Activated CD4-positive, alpha-beta T cell treated with anti-CD3 and anti-CD28 coated beads, Interleukin-2, amount 50 U/mL, for 48 hours (primary cell): Measurements from ENCODE around the gene ZNRF2.
"Not testable (repeated sequence)": the region's sequence is repeated elsewhere in the genome, so short reads cannot be mapped to it uniquely, and the experiment has no call there.

ENCODE experiments used
- DNase-seq, 2 experiments: peaks; one replicate each; pipeline ENCODE4 v3.0.0-alpha.2; 2020

Gene ZNRF2

DNA sequence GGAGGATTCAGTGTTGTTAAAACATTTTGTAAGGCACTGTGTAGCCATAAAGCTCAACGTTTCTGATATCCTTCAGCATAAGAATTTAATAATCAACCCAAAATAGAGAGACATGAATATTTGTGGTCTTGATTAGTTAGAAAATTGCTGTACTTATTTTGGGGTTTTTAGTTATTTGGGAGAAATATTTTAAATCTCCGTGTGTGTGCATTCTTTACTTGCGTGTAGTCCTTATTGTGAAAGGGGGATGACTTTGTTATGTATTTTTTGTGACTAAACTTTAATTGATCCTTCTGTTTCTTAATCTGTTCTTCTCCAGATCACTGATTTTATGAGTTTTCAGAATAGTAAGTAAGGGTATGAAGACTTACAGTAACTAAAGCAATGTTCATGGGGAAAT lies 81.2 kb downstream of the ZNRF2 start:
- no peak for DNase-seq

- no peak for DNase-seq
Measured at GRCh38 chr7:30366606-30367005, 82.2 kb downstream of the ZNRF2 start.

DNA sequence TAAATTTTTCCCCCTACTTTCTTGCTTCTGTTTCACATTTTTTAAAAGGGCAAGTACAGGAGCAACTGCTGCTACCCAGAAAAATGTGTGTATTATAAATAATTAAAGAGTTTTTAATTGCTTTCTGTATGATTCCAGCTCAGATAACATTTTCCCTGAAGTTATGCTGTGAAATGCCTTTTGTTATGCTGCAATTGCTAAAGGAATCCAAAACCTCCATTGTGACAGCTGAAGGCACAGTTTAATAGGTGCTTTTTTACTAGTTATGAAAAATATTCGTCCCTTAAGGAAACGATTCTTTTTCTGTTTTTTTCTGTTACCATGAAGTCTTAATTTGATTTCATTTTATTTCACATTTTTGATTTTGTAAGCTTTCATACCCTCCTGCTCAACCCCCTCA lies 83.2 kb downstream of the ZNRF2 start:
- no peak for DNase-seq

DNA sequence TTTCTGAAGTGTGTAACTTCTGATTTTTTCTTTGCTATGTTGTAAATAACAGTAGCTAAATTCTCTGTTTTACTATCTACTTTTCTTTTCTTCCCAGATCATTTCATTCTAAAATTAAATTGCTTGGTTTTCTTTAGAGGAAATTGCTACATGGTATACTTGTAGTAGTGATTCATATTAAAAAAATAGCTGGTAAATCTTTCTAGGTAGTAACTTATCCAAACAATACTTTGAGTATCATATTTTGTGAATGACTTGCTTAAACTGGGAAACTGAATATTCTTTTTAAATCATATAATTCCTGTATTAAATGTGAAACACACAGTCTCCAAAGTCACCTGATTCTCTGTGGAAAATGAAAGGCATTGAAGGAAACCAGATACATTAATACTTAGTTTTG lies 85.5 kb downstream of the ZNRF2 start:
- no peak for DNase-seq

- no peak for DNase-seq
Measured at GRCh38 chr7:30371321-30371720, 86.9 kb downstream of the ZNRF2 start.

DNA sequence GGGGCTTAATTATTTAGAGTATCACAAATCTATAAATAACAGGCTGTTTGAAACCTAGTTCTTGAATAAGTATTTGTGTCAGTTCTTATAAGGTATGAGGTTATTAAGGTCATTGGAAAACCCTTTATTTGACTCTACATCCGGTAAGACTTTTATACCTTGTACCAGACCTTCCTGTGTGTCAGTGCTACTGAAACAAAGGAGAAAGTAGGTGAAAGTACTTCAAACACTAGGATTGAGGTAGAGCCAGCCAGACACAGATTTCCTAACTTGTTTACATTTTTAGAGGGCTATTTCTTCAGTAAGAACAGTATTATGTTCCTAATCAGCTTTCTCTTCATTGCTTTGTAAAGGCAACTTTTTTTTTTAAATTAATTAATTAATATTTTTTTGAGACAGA lies 93.9 kb downstream of the ZNRF2 start:
- DNase-seq: no peak

GRCh38 chr7:30379131-30379530 lies 94.7 kb downstream of the ZNRF2 start:
- no peak for DNase-seq

DNA sequence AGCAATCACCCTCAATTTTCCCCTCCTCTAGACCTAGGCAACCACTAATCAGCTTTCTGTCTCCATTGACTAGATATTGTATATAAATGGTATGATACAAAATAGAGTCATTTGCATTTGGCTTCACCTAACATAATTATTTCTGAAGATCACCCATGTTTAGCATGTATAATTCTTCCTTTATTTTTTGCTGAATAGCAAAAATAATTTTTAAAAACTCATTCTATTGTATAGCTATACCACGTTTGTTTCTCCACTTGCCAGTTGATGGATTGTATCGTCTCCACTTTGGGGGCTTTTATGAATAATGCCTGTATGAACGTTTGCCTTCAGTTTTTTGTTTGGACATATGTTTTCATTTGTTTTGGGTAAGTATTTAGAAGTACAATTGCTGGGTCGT lies 95.3 kb downstream of the ZNRF2 start:
- no peak for DNase-seq

GRCh38 chr7:30380294-30380693 lies 95.9 kb downstream of the ZNRF2 start:
- DNase-seq: no peak

DNA sequence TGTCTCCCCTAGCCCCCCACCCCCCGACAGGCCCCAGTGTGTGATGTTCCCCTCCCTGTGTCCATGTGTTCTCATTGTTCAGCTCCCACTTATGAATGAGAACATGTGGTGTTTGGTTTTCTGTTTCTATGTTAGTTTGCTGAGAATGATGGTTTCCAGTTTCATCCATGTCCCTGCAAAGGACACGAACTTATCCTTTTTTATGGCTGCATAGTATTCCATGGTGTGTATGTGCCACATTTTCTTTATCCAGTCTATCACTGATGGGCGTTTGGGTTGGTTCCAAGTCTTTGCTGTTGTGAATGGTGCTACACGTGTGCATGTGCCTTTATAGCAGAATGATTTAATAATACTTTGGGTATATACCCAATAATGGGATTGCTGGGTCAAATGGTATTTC lies 96.4 kb downstream of the ZNRF2 start:
- not testable (repeated sequence) for DNase-seq

DNA sequence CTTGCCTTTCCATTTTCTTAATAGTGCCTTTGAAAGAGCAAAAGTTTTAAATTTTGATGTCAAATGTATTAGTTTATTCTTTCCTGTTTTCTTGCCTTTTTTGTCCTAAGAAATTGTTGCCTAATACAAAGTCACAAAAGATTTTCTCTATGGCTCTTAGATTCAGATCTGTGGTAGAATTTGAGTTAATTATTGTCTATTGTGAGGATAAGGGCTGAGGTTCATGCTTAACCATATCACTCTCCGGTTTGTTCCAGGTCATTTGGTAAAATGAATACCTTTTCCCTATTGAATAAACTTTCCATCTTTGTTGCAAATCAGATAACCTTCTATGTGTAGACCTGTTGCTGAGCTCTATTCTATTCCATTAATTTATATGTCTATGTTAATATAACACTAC lies 98.2 kb downstream of the ZNRF2 start:
- DNase-seq: no peak

GRCh38 chr7:30389791-30390190 lies 105.4 kb downstream of the ZNRF2 start:
- no peak for DNase-seq

DNA sequence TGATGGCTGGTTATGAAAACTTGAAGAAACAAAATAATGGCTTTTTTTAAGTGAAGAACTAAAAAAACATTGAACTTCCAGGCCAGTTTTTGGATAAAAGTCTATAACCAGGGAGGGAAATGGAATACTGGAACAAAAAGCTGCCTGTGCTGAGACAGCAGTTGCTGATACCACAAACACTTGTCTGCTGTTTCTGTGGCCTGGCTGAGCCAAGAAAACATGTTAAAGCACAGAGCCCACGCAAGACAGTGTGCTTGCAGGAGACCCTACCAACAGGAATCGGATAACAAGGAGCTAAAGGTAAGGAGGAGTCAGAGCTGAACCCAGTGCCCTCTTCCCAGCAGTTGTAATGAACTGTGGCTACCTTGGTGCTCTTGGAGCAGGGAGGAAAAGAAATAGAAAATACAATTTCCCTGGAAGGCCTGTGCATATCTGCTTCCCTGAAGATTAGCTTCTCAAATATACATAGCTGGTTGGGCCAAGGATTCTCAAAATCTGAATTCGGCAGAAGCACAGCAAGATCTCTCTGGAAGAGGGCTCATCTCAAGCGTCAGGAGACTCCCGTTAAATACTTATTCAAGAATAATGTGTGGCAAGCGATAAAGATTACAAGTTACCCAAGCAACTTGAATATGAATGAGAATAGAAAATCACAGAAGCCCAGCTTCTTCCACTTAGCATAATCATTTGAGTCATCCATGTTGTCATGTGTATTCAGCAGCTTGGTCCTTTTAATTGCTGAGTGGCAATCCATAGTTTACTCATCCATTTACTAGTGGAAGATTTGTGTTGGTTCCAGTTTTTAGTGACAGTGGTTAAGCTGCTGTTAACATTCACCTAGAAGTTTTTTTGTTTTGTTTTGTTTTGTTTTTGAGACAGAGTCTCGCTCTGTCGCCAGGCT lies 106.6 kb downstream of the ZNRF2 start:
- DNase-seq: no peak

DNA sequence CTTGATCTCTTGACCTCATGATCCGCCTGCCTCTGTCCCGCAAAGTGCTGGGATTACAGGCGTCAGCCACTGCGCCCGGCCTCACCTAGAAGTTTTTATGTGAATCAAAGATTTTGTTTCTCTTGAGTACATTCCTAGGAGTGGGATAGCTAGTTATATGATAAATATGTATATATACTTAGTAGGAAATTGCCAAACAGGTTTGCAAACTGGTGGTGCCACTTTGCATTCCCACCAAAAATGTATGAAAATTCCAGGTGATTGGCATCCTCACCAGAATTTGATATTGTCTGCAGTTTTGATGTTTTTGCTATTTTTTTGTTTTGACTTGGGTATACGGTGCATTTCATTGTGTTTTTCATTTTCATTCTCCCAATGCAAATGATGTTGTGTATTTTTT lies 107.4 kb downstream of the ZNRF2 start:
- DNase-seq: no peak

GRCh38 chr7:30395676-30396075 lies 111.3 kb downstream of the ZNRF2 start:
- DNase-seq: no peak

- no peak for DNase-seq
Measured at GRCh38 chr7:30396389-30396788, 112.0 kb downstream of the ZNRF2 start.

GRCh38 chr7:30403477-30403876 lies 119.1 kb downstream of the ZNRF2 start:
- DNase-seq: no peak

- DNase-seq: no peak
Measured at GRCh38 chr7:30405179-30405578, 120.8 kb downstream of the ZNRF2 start.

DNA sequence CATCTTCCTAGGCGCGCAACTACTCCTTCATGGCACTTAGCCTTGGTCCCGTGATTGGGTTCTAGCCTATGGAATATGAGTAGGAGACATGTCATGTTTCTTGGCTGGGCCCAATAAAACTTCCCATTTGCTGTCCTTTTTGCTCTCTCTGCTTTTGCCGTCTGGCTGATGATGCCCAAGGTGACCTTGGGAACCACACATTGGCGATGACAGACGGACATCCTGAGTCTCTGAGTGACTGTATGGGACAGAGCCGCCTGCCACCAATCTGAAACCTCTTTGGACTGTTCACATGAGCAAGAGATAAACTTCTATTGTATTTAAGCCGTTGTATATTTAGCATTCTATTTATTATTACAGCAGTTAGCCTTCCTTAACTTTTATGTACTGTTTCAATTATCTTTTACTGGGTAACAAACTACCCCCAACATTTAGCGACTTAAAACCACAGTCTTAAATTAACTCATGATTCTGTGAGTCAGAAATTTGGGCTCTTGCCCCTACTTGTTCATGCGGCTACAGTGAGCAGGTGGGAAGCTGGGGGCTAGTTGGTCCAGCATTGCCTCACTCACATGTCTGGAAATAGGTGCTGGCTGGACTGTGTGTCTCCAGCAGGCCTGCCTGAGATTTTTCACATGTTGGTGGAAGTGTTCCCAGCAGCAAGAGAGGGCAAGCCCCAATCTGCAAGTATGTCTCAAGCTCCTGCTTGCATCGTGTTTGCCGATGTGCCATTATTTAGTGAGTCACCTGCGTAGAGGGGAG lies 122.4 kb downstream of the ZNRF2 start:
- no peak for DNase-seq

DNA sequence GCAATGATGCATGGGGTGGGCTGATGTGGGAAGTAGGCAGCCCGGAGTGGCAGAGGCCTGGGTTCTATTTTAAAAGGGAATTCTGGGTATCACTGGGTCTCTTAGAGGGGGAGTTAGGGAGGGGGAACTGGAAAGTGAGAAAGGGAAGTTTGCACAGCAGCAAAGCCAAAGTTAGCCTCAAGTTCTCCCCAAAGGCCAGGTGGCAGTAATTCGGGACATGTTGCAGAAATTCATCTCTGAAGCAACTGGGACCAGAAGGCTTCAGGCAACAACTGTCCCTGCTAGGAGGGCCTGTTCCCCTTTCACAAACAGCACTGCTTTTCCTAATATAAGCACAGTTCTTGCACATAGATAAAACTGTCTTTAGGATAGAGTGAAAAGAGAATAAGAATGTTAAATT lies 126.8 kb downstream of the ZNRF2 start:
- no peak for DNase-seq

GRCh38 chr7:30411897-30412296 lies 127.5 kb downstream of the ZNRF2 start:
- DNase-seq: no peak

- no peak for DNase-seq
Measured at GRCh38 chr7:30412782-30413504, 128.5 kb downstream of the ZNRF2 start.

DNA sequence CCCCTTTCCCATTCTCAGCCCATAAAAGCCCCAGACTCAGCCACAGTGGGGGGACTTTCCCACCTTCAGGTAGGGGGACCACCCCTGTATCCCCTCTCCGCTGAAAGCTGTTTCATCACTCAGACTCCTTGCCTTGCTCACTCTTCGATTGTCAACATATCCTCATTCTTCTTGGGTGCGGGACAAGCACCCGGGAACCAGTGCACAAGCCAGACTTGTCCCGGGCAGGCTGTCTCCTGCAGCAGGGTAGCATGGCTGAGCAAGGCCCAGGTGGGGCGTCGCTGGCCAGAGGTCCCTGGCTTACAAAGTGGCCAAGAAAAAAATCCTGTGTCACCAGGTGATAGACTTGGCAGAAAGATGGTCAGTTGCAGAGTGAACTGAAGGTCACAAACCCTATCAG lies 129.5 kb downstream of the ZNRF2 start:
- DNase-seq: no peak
